GM12875 (cell line): ENCODE results near the gene FGF12.

ENCODE experiments used
- H3K4me3 ChIP-seq: one replicate; pipeline ENCODE4 v1.5.1; 2011; ENCODE audit warnings: low read depth, low read length, control low read depth
- CTCF ChIP-seq: IDR thresholded peaks from 2 replicates; pipeline ENCODE4 v1.5.1; 2011; ENCODE audit warnings: low read depth, mild to moderate bottlenecking, control low read depth, inconsistent platforms, low read length, moderate library complexity, borderline replicate concordance; ENCODE audit not compliant: insufficient read depth

The FGF12 gene

DNA sequence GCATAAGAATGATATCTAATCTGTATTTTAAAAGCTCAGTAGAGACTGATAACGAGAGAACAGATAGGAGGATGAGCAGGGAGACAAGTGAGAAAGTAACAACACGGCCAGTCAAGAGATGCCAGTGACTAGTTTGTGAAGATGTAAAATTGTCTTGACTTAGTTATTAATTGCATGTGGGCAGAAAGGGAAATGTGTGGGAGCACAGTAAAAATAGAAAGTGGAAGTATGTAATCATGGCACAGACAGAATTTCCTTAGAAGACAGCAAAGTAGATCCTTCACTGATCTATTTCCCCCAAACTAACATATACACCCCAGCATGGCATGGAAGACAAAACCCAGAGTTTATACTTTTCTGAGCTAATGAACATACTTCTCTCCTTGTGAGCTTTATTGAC lies 344.5 kb downstream of the FGF12 start:
- TF ChIP-seq CTCF: no peak
- H3K4me3 ChIP-seq: no peak overlapping the region

GRCh38 chr3:192373586-192373985 lies 353.8 kb downstream of the FGF12 start:
- no peak for TF ChIP-seq CTCF
- no peak overlapping the region for H3K4me3 ChIP-seq

- no peak overlapping the region for H3K4me3 ChIP-seq
- TF ChIP-seq CTCF: no peak
Measured at GRCh38 chr3:192373032-192373431, 354.3 kb downstream of the FGF12 start.

GRCh38 chr3:192372616-192373015 lies 354.7 kb downstream of the FGF12 start:
- TF ChIP-seq CTCF: no peak
- H3K4me3 ChIP-seq: no peak overlapping the region

DNA sequence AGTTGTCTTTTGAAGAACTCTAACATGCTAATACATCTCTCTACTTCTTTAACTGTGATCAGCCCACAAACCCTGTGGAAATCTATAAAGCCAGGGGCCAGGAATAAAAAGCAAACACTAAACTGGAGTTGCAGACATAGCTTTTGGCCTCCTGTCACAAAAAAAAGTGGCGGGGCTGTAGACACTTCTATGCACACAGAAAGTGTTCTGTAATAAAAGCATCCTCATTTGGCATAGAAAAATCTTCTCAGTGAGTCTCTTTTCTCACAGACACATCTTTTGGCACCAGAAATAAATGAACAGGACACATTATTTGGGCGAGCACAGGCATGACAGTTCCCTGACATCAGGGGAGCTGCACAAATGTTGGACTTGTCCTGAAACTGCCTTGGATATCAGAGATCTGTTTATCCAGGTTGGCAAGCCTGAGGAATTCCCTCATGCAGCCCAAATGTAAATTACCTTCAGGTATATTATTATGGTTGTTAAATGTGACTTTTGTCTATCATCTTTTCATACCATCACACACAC lies 355.4 kb downstream of the FGF12 start:
- no peak for TF ChIP-seq CTCF
- H3K4me3 ChIP-seq: no peak overlapping the region

DNA sequence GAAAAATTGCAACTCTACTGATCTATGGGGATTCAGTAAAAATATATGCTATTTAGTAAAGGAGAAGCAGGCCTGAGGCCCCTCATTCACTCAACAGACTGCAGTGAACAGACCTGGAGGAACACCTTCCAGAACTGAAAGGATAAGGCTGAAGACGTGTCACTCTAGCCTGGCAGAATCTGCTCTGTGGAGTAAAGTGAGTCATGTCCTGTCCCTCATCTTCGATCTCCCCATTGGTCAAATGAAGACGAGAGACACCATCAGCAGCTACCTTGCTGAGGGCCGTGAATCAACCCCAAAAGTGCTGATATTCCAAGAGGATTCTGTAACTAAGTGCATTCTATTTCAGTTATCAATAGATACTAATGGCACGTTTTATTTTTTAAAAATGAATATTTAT lies 359.7 kb downstream of the FGF12 start:
- no peak overlapping the region for H3K4me3 ChIP-seq
- no peak for TF ChIP-seq CTCF

DNA sequence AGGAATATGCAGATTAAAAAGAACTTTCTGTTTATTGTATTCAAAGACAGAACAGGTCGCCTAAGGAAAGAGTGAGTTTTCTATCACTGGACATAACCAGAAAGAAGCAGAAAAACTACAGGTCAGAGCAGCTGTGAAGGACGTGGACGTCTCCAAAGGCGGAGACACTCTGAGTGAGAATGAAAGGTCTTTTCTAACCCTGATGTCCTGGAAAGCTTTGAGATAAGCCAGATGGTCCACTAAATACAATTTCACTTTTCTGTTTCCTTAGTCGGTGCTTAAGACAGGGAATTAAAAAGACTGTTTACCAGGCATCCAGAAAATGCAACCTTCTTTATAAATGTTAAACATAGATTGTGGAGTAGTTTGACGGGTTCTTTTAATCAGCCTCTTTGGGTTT lies 360.4 kb downstream of the FGF12 start:
- no peak for TF ChIP-seq CTCF
- H3K4me3 ChIP-seq: no peak overlapping the region
